ENCODE data around the gene UGT1A3. TPM values are rescaled to one million over a fixed set of nuclear protein-coding genes. Genes with fewer than 3 reads are reported as not detected.
"Not testable (repeated sequence)": the region's sequence is repeated elsewhere in the genome, so short reads cannot be mapped to it uniquely, and the experiment has no call there.

UGT1A3 gene
- total and polyA plus RNA-seq, 2 donors (not counting 1 experiment from before 2014, with no cell fraction given): not detected

GRCh38 chr2:233699424-233700027, 29.3 kb upstream of the UGT1A3 start:
- no peak overlapping the region for H2AFZ ChIP-seq (ENCODE audit: insufficient read depth, low read depth, low read length, poor library complexity, severe bottlenecking)
- no peak overlapping the region for H3K4me3 Mint-ChIP-seq
- peaks cover 0 to 5% (median 0%) of the 10 kb centered on the region in 3 donors for H3K9me3 ChIP-seq (ENCODE audit: control extremely low read depth in 1 of 3, control insufficient read depth in 2 of 3, insufficient read depth in 1 of 3, low read length in 2 of 3)
- no peak for TF ChIP-seq CTCF (IDR thresholded peaks at IDR 0.05)
- no peak for TF ChIP-seq EZH2 (IDR thresholded peaks at IDR 0.05; ENCODE audit: borderline replicate concordance, insufficient read depth, low read depth, low read length, poor library complexity, severe bottlenecking)
- no peaks in the 10 kb centered on the region for H3K4me1 Mint-ChIP-seq
- ChIA-PET POLR2A (no interaction called here), CTCF (interaction anchor here (1.4 kb wide), 1 partner anchor 9 kb away, joined by 3 read pairs; no protein-coding TSS in a partner anchor)
- DNase-seq (no peak), ATAC-seq (ENCODE audit: low read depth) (no peak)
- no peaks in the 10 kb centered on the region for H4K20me1 ChIP-seq (ENCODE audit: control insufficient read depth, insufficient read depth, low read length, poor library complexity, severe bottlenecking)
- H3K4me2 ChIP-seq (replicated peaks; ENCODE audit: low read depth, low read length, poor library complexity, severe bottlenecking): no peak overlapping the region
- H3K4me3 ChIP-seq (ENCODE audit: control extremely low read depth in 1 of 5, extremely low read depth in 1 of 5, insufficient read depth in 1 of 5, low read depth in 2 of 5, low read length in 4 of 5): no peak overlapping the region
- H3K27me3 ChIP-seq (replicated peaks in 1 of 4; ENCODE audit: control extremely low read depth in 1 of 4, control insufficient read depth in 3 of 4, insufficient read depth in 4 of 4, low read length in 3 of 4): no peaks in the 10 kb centered on the region
- no peaks in the 10 kb centered on the region for H3K9me3 Mint-ChIP-seq (ENCODE audit: insufficient read depth)
- WGBS (ENCODE audit: insufficient coverage): no CpG with 5 or more reads among the region's 8 CpGs
- no peaks in the 10 kb centered on the region for H3K4me1 ChIP-seq (ENCODE audit: control insufficient read depth in 2 of 2, insufficient read depth in 2 of 2, low read length in 2 of 2)
- H3K79me2 ChIP-seq (ENCODE audit: control insufficient read depth, insufficient read depth, low read length): no peaks in the 10 kb centered on the region
- no peaks in the 10 kb centered on the region for H3K36me3 ChIP-seq (replicated peaks in 1 of 2; ENCODE audit: control extremely low read depth in 1 of 2, control insufficient read depth in 1 of 2, extremely low read depth in 1 of 2, insufficient read depth in 2 of 2, low read length in 1 of 2)
- intact Hi-C loops (cut with micrococcal nuclease): no loop called here
- H3K9ac ChIP-seq (ENCODE audit: low read length): no peak overlapping the region
- no peak overlapping the region for H3K27ac Mint-ChIP-seq
- peaks cover 11% of the 10 kb centered on the region for H3K27me3 Mint-ChIP-seq
- no peak overlapping the region for H3K27ac ChIP-seq (ENCODE audit: low read length in 2 of 2)

GRCh38 chr2:233700028-233700635, 28.7 kb upstream of the UGT1A3 start:
- Histone ChIP-seq H2AFZ (ENCODE audit: insufficient read depth, low read depth, low read length, poor library complexity, severe bottlenecking) (no peak overlapping the region), H3K9ac (ENCODE audit: low read length) (no peak overlapping the region), H3K4me3 (ENCODE audit: control extremely low read depth in 1 of 5, extremely low read depth in 1 of 5, insufficient read depth in 1 of 5, low read depth in 2 of 5, low read length in 4 of 5) (no peak overlapping the region), H3K4me2 (replicated peaks; ENCODE audit: low read depth, low read length, poor library complexity, severe bottlenecking) (no peak overlapping the region), H4K20me1 (ENCODE audit: control insufficient read depth, insufficient read depth, low read length, poor library complexity, severe bottlenecking) (no peaks in the 10 kb centered on the region), H3K79me2 (ENCODE audit: control insufficient read depth, insufficient read depth, low read length) (no peaks in the 10 kb centered on the region), H3K27me3 (replicated peaks in 1 of 4; ENCODE audit: control extremely low read depth in 1 of 4, control insufficient read depth in 3 of 4, insufficient read depth in 4 of 4, low read length in 3 of 4) (no peaks in the 10 kb centered on the region), H3K36me3 (replicated peaks in 1 of 2; ENCODE audit: control extremely low read depth in 1 of 2, control insufficient read depth in 1 of 2, extremely low read depth in 1 of 2, insufficient read depth in 2 of 2, low read length in 1 of 2) (no peaks in the 10 kb centered on the region), H3K9me3 (ENCODE audit: control extremely low read depth in 1 of 3, control insufficient read depth in 2 of 3, insufficient read depth in 1 of 3, low read length in 2 of 3) (peaks cover 0 to 8% (median 0%) of the 10 kb centered on the region in 3 donors), H3K27ac (ENCODE audit: low read length in 2 of 2) (no peak overlapping the region), H3K4me1 (ENCODE audit: control insufficient read depth in 2 of 2, insufficient read depth in 2 of 2, low read length in 2 of 2) (no peaks in the 10 kb centered on the region)
- WGBS (ENCODE audit: insufficient coverage): no CpG with 5 or more reads among the region's 1 CpG
- ATAC-seq (ENCODE audit: low read depth): no peak
- Mint-ChIP-seq H3K27me3 (peaks cover 12% of the 10 kb centered on the region), H3K9me3 (ENCODE audit: insufficient read depth) (no peaks in the 10 kb centered on the region), H3K4me1 (no peaks in the 10 kb centered on the region), H3K27ac (no peak overlapping the region), H3K4me3 (no peak overlapping the region)
- CTCF ChIA-PET: interaction anchor here (1.4 kb wide), 1 partner anchor 9 kb away, joined by 3 read pairs; no protein-coding TSS in a partner anchor
- no peak for DNase-seq
- TF ChIP-seq CTCF (IDR thresholded peaks at IDR 0.05): no peak
- no peak for TF ChIP-seq EZH2 (IDR thresholded peaks at IDR 0.05; ENCODE audit: borderline replicate concordance, insufficient read depth, low read depth, low read length, poor library complexity, severe bottlenecking)
- POLR2A ChIA-PET: no interaction called here
- intact Hi-C loops (cut with micrococcal nuclease): no loop called here

- H3K4me2 ChIP-seq (replicated peaks; ENCODE audit: low read depth, low read length, poor library complexity, severe bottlenecking); H2AFZ ChIP-seq (ENCODE audit: insufficient read depth, low read depth, low read length, poor library complexity, severe bottlenecking); H3K4me1 Mint-ChIP-seq; H3K27ac ChIP-seq (ENCODE audit: low read length in 2 of 2); H3K79me2 ChIP-seq (ENCODE audit: control insufficient read depth, insufficient read depth, low read length); H3K4me3 ChIP-seq (ENCODE audit: control extremely low read depth in 1 of 5, extremely low read depth in 1 of 5, insufficient read depth in 1 of 5, low read depth in 2 of 5, low read length in 4 of 5); H3K9ac ChIP-seq (ENCODE audit: low read length); intact Hi-C loops (cut with micrococcal nuclease); H4K20me1 ChIP-seq (ENCODE audit: control insufficient read depth, insufficient read depth, low read length, poor library complexity, severe bottlenecking); ATAC-seq (ENCODE audit: low read depth); POLR2A ChIA-PET; DNase-seq; H3K36me3 ChIP-seq (replicated peaks in 1 of 2; ENCODE audit: control extremely low read depth in 1 of 2, control insufficient read depth in 1 of 2, extremely low read depth in 1 of 2, insufficient read depth in 2 of 2, low read length in 1 of 2); H3K9me3 Mint-ChIP-seq (ENCODE audit: insufficient read depth); H3K27me3 ChIP-seq (replicated peaks in 1 of 4; ENCODE audit: control extremely low read depth in 1 of 4, control insufficient read depth in 3 of 4, insufficient read depth in 4 of 4, low read length in 3 of 4); H3K4me3 Mint-ChIP-seq; H3K4me1 ChIP-seq (ENCODE audit: control insufficient read depth in 2 of 2, insufficient read depth in 2 of 2, low read length in 2 of 2); H3K9me3 ChIP-seq (ENCODE audit: control extremely low read depth in 1 of 3, control insufficient read depth in 2 of 3, insufficient read depth in 1 of 3, low read length in 2 of 3); H3K27ac Mint-ChIP-seq: not testable (repeated sequence)
- WGBS (ENCODE audit: insufficient coverage): no CpG with 5 or more reads among the region's 5 CpGs
- CTCF ChIA-PET: interaction anchor here (1.4 to 2.0 kb wide), 2 partner anchors 8 to 10 kb away, joined by 3 to 4 read pairs; no protein-coding TSS in a partner anchor
- H3K27me3 Mint-ChIP-seq: peaks cover 17% of the 10 kb centered on the region
Measured at GRCh38 chr2:233700842-233701241, 28.0 kb upstream of the UGT1A3 start.

All from B cell (primary cell).